DND-41 (cell line): ENCODE data around the gene XPO4.

Source experiments
- ATAC-seq: fragments of 200-7000 bp; cut with Tn5 transposase; 3 replicates; pipeline ENCODE4 v1.9.1; 2021; ENCODE audit warnings: low read depth; ENCODE audit not compliant: insufficient read depth
- DNase-seq: peaks from one replicate; pipeline ENCODE4 v3.0.0-alpha.2; 2020
- H2AFZ ChIP-seq: 2 replicates; pipeline ENCODE4 v1.6.0; 2012; ENCODE audit warnings: low read depth, low read length
- H3K27ac ChIP-seq: 2 replicates; pipeline ENCODE4 v1.5.1; 2012; ENCODE audit warnings: low read length, inconsistent platforms
- H3K27me3 ChIP-seq: fragments of 200-600 bp; sonication (generic); 2 replicates; pipeline ENCODE4 v1.6.0; 2012; ENCODE audit warnings: low read length, mild to moderate bottlenecking, inconsistent platforms; ENCODE audit not compliant: insufficient read depth, poor library complexity
- H3K36me3 ChIP-seq: 2 replicates; pipeline ENCODE4 v1.5.1; 2012; ENCODE audit warnings: low read length, inconsistent platforms; ENCODE audit not compliant: insufficient read depth
- H3K4me1 ChIP-seq: 2 replicates; pipeline ENCODE4 v1.5.1; 2012; ENCODE audit warnings: mild to moderate bottlenecking, low read length; ENCODE audit not compliant: insufficient read depth
- H3K4me2 ChIP-seq: 2 replicates; pipeline ENCODE4 v1.6.0; 2012; ENCODE audit warnings: mild to moderate bottlenecking, moderate library complexity, low read length, inconsistent platforms; ENCODE audit not compliant: insufficient read depth
- H3K4me3 ChIP-seq, 2 experiments: fragments of 200-600 bp in 1 of 2; shearing (Covaris generic) in 1 of 2; 2 replicates each; pipeline ENCODE4 v1.5.1; 2012 to 2016; ENCODE audit warnings: inconsistent platforms in 2 of 2, low read length in 2 of 2, mild to moderate bottlenecking in 2 of 2, low read depth in 1 of 2, moderate library complexity in 1 of 2
- H3K79me2 ChIP-seq: 2 replicates; pipeline ENCODE4 v1.6.0; 2012; ENCODE audit warnings: low read length, inconsistent platforms; ENCODE audit not compliant: insufficient read depth
- H3K9ac ChIP-seq: 2 replicates; pipeline ENCODE4 v1.6.0; 2012; ENCODE audit warnings: low read depth, mild to moderate bottlenecking, inconsistent platforms, low read length, moderate library complexity
- H3K9me3 ChIP-seq: 2 replicates; pipeline ENCODE4 v1.5.1; 2012; ENCODE audit warnings: low read length, moderate library complexity, mild to moderate bottlenecking, inconsistent platforms; ENCODE audit not compliant: insufficient read depth, severe bottlenecking
- H4K20me1 ChIP-seq: 2 replicates; pipeline ENCODE4 v1.6.0; 2012; ENCODE audit warnings: low read length; ENCODE audit not compliant: insufficient read depth
- EZH2 ChIP-seq: IDR thresholded peaks from 3 replicates; pipeline ENCODE4 v1.6.1; 2012; ENCODE audit warnings: borderline replicate concordance, low read depth, mild to moderate bottlenecking, moderate library complexity, low read length, inconsistent platforms; ENCODE audit not compliant: severe bottlenecking
- TF ChIP-seq, protein P1 (sequence below): IDR thresholded peaks from 2 replicates; pipeline ENCODE4 v1.5.1; 2012; ENCODE audit warnings: borderline replicate concordance, low read length, moderate library complexity, mild to moderate bottlenecking; ENCODE audit not compliant: poor library complexity, severe bottlenecking; ENCODE audit errors: extremely low read depth

Gene XPO4

DNA sequence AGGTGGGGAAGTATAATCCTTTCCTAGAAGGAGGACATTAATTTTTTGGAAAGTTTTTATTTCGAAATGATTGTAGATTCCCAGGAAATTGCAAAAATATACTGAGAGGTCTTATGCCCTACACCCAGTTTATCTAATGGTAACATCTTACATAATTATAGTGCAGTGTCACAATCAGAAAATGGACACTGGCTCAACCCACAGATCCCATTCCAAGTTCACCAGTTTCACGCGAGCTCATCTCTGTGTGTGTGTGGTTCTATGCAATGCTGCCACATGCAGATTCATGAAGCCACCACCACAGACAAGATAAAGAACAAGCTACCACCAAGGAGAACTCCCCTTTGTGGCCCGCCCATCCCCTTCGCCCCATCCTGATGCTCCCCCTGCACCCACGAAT lies 174.7 kb downstream of the XPO4 start:
- no peak for ATAC-seq
- no peaks in the 10 kb centered on the region for H3K79me2 ChIP-seq
- no peak overlapping the region for H3K9ac ChIP-seq
- DNase-seq = no peak
- H3K4me3 ChIP-seq = no peak overlapping the region
- no peak overlapping the region for H3K4me2 ChIP-seq
- no peak overlapping the region for H2AFZ ChIP-seq
- H4K20me1 ChIP-seq = no peaks in the 10 kb centered on the region
- H3K9me3 ChIP-seq = no peaks in the 10 kb centered on the region
- H3K27me3 ChIP-seq = no peaks in the 10 kb centered on the region
- TF ChIP-seq EZH2 = no peak
- TF ChIP-seq, protein P1, sequence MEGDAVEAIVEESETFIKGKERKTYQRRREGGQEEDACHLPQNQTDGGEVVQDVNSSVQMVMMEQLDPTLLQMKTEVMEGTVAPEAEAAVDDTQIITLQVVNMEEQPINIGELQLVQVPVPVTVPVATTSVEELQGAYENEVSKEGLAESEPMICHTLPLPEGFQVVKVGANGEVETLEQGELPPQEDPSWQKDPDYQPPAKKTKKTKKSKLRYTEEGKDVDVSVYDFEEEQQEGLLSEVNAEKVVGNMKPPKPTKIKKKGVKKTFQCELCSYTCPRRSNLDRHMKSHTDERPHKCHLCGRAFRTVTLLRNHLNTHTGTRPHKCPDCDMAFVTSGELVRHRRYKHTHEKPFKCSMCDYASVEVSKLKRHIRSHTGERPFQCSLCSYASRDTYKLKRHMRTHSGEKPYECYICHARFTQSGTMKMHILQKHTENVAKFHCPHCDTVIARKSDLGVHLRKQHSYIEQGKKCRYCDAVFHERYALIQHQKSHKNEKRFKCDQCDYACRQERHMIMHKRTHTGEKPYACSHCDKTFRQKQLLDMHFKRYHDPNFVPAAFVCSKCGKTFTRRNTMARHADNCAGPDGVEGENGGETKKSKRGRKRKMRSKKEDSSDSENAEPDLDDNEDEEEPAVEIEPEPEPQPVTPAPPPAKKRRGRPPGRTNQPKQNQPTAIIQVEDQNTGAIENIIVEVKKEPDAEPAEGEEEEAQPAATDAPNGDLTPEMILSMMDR = no peak
- no peaks in the 10 kb centered on the region for H3K4me1 ChIP-seq
- H3K27ac ChIP-seq = no peak overlapping the region
- H3K36me3 ChIP-seq = peaks cover 4% of the 10 kb centered on the region; the same call in 1 of the 2 replicates
